Measurements from ENCODE around the gene BPHL.
"Not testable (repeated sequence)": the region's sequence is repeated elsewhere in the genome, so short reads cannot be mapped to it uniquely, and the experiment has no call there.

BPHL gene

DNA sequence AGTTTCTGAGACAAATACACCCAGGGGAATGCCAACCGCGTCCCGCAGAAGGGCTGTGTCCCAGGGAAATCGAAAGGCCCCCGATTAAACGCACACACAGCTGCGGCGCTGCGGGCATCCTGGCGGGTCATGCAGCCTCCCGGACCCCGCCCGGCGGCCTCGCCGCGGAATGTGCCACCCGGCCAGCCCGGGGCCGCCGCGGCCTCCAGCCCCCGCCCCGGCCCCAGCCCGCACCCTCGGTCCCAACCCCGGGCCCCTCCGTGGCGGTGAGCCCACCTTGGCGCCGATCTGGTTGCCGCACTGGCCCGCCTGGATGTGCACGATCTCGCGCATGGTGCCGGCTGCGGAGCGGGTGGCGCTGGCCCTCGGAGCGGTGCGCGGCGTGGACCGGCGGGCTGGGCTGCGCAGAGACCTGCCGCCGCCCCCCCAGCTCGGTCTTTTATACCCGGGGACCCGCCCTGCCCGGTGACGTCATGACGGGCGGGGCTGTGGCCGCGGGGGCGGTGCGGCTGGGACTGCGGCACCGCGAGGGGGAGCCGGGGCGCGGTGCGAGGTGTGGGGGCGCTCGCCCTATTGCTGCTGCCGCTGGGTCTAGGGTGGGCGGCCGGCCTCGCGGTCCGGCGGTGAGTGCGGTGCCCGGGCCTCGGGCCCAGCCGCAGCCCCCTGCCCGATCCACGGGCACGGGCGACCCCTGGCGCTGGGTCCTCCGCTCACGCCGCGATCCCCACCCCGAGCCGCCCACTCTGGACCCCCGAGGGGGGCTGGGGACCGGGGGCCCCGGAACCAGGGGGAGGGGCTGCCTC lies 38.8 kb downstream of the BPHL start, which contains the start of gene TUBB2A:
Gene TUBB2A (minus strand): TSS at position 414 of the 803 bp plus-strand sequence. CDS start 81 bp downstream, at position 333.
- peak; percentile 81 for DNase-seq

GRCh38 chr6:3159805-3160781 lies 41.6 kb downstream of the BPHL start:
- DNase-seq = peak; percentile 60

- no peak for DNase-seq
These were observed 43.6 kb downstream of the BPHL start for GRCh38 chr6:3162067-3162497.

DNA sequence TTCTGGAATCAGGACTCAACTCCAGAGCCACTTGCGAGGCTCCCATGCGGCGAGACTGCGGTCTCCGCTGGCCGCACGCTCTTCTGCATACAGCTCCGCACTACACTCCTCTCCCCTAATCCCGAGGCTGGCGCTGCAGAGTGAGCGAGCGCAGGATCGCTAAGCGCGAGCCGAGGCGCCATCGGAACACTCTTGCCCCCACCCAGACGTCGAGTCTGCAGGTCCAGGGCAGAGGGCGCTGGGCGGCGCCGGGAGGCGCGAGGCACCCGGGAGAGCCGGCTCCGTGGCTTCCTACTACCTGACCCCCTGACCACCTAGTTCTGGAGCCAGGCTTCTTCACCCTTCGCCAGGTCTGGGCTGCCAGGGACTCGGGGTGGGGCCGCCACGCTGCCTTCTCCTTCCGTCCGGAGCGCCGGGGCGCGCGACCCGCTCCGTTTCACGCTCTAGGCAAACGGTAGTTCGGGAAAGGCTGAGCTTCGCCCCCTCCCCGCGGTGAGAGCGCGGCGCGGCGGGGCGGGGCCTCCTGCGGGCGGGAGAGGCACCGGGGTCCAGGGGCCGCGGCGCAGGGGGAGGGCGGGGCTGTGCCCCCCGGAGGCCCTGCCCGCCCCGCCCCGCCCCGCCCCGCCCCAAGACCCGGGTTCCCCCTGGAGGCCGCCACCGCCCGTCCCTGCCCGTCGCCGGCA lies 44.2 kb downstream of the BPHL start:
- peak; percentile 49 for DNase-seq

- DNase-seq = peak; percentile 2
These were observed 44.7 kb downstream of the BPHL start for GRCh38 chr6:3163248-3163594.

DNA sequence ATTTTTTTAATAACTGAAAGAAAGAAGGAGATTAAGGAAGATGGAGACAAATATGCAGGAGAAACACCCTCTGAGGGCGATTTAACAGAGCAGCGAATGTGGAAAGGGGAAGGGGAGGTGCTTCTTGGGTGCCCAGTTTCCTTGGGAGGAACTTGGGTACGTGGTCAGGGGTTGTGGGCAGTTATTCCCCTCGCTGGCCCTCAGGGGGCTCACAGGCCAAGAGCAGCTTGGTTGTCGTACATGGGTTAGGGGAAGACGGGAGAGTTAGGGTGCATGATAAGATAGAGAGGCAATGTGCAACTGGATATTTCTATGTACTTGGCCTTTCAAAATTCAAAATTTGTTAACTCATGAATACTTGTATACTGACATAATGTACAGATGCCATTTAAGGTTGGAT lies 45.9 kb downstream of the BPHL start:
- no peak for DNase-seq

GRCh38 chr6:3165631-3166534 lies 47.4 kb downstream of the BPHL start:
- DNase-seq = no peak

DNA sequence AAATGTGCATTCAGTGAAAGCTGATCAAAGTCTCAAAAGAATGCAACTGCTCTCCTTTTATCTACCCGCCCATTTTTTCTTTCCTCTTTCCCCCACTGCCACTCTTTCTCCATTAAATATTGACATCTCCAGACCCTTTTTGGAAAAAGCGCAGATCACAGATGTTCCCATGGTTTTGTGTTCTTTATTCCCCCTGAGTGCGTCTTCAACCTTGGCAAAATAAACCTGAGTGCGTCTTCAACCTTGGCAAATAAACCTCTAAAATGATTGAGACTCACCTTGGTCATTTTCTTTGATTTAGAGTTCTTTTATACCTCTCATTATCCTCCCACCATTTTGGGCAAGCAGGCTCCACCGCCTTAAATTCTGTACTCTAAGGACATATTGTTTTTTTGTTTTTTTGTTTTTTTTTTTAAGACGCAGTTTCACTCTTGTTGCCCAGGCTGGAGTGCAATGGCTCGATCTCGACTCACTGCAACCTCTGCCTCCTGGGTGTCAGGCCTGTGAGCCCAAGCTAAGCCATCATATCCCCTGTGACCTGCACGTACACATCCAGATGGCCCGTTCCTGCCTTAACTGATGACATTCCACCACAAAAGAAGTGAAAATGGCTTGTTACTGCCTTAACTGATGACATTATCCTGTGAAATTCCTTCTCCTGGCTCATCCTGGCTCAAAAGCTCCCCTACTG lies 48.2 kb downstream of the BPHL start:
- not testable (repeated sequence) for DNase-seq

GRCh38 chr6:3168046-3168445 lies 49.5 kb downstream of the BPHL start:
- DNase-seq = not testable (repeated sequence)

DNA sequence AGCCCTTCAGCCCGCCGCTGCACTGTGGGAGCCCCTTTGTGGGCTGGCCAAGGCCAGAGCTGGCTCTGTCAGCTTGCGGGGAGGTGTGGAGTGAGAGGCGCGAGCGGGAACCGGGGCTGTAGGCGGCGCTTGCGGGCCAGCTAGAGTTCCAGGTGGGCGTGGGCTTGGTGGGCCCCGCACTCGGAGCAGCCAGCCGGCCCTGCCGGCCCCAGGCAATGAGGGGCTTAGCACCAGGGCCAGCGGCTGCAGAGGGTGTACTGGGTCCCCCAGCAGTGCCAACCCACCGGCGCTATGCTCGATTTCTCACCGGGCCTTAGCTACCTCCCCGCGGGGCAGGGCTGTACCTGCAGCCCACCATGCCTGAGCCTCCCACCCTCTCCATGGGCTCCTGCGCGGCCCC lies 52.2 kb downstream of the BPHL start:
- DNase-seq = not testable (repeated sequence)

- DNase-seq = not testable (repeated sequence)
These were observed 53.0 kb downstream of the BPHL start for GRCh38 chr6:3171313-3172175.

DNA sequence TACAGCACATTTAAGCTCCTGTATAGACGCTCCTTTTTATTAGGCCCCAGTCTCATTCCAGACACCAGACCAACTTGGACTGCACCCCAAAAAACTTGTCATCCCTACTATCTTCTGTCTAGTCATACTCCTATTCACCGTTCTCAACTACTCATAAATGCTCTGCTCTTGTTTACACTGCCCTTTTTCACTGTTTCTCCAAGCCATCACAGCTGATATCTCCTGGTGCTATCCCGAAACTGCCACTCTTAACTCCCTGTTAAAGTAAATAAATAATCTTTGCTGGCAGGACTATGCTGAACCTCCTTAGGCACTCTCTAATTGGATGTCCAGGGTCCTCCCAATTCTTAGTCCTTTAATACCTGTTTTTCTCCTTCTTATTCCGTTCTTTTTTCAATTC lies 54.3 kb downstream of the BPHL start:
- DNase-seq = not testable (repeated sequence)

- not testable (repeated sequence) for DNase-seq
These were observed 55.2 kb downstream of the BPHL start for GRCh38 chr6:3173636-3174089.

DNA sequence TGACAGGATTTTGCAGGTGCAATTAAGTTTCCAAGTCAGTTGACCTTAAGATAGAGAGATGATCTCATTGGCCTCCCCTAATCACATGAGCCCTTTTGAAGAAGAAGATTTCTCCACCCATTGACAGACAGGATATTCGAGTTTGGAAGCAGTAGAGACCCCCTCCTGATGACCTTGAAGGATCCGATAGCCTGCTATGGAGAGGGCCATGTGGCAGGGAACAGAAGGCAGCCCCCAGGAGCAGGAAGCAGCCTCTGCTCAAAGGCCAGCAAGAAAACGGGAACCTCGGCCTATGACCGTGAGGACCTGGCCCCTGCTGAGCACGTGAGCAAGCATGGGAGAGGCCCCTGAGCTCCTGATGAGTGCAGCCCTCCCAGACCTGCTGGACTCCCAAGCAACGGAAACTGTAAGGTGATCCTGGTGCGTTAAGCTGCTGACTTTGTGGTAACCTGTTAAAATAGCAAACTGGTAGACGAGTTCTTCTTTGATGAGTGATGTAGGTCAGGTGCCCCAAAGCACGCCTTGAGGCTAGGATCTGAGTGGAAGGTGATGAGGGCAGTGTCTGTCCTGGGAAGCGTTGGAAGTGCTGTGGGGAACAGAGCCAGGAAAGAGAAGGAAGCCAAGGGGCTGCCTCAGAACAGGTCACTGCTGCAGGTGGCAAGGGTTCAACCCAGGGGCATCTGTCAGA lies 57.3 kb downstream of the BPHL start:
- DNase-seq = no peak

DNA sequence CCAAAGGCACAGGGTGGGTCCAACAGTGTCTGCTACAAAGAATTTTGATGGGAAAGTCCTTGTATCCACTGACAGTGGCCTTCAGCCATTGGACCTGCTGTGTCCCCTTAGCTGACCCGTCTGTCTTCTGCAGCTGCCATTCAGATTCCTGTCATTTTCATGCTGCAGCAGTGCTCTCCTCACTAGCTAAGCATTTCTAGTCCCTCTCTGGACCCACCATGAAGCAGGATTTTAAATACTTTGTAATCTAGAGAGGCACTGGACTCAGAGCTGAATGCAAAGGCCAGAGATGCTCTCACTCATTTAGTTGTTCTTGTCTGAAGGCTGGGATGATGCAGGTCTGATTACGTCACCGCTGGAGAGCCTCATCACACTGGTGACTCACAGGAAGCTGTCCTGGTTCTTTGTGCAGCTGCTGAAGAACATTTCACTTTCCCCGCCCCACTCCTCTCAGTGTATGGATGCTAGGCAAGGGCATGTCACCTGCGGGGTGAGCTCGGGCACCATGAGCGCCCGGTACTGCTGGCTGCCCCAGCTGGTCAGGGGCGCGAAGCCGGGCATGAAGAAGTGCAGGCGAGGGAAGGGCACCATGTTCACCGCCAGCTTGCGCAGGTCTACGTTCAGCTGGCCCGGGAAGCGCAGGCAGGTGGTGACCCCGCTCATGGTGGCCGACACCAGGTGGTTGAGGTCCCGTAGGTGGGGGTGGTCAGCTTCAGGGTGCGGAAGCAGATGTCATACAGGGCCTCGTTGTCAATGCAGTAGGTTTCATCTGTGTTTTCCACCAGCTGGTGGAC lies 58.2 kb downstream of the BPHL start:
- no peak for DNase-seq

DNA sequence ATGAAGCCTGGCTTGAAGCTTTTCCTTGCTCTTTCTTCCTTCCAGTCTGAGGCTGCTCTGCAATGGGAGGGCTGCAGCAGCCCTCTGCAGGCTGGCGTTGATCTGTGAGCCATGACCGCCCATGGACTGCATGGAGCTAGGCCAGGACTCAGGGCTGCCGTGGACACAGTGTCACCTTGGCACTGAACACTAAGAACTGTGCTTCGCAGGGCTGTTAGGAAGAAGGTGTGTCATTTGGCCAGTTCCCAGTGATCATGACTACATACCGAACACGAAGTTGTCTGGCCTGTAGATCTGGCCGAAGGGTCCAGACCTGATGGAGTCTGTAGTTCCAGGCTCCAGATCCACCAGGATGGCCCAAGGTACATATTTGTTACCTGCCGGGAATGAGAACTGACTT lies 60.2 kb downstream of the BPHL start:
- not testable (repeated sequence) for DNase-seq

- DNase-seq = not testable (repeated sequence)
These were observed 61.4 kb downstream of the BPHL start for GRCh38 chr6:3179945-3180344.

DNA sequence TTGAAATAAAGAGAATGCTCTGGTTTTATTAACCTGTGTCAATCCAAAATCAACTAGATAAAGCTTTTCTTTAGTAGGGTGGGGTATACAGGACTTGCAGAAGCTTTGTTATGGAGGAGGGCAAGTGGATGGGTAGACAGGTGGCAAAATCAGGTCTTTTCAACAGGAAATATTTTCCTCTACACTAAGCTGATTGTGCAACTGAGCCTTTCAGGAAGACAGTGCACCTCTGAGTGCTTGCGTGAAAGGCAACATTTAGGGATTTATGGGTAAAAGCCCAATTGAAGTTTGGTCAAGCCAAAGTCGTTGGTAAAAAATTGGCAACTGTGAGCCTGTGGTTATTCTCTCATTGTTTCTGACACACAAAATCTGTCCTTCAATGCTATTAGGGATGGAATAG lies 62.6 kb downstream of the BPHL start:
- no peak for DNase-seq

DNA sequence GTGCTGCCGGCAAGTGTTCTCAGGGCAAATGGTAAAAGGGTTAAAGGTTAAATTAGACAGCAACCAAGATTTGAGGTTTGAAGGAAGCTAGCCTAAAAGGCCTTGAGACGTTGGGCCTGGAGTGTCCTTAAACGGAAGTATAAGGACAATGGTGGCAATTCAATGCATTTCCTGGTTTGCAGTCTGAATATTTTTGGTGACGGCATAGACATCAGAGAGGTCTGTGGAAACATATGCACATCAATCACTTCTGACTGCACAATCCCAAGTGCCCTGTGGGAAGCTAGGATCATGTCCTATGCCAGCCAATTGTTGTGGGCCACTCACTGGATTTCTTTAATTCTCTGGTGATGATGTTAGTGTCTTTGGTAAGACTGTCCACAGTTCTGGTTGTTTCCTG lies 64.6 kb downstream of the BPHL start:
- no peak for DNase-seq

Measured in activated effector memory CD4-positive, alpha-beta T cell treated with Interleukin-2 at 50 U/mL for 16 hours (primary cell).